HG02623 (cell line): ENCODE data around the gene TRIP4.

Experiments
- ATAC-seq: cut with Tn5 transposase; IDR thresholded peaks from one replicate; pipeline ENCODE4 v1.9.1; 2021; ENCODE audit warnings: moderate library complexity; ENCODE audit not compliant: unreplicated experiment

TRIP4 gene

GRCh38 chr15:64443747-64444621, 56.3 kb downstream of the TRIP4 start:
- ATAC-seq, result peak; percentile 51

GRCh38 chr15:64444836-64445235, 57.2 kb downstream of the TRIP4 start:
- no peak for ATAC-seq

- no peak for ATAC-seq
Measured at GRCh38 chr15:64447536-64448315, 60.1 kb downstream of the TRIP4 start.

- no peak for ATAC-seq
Measured at GRCh38 chr15:64452988-64453688, 65.5 kb downstream of the TRIP4 start.

GRCh38 chr15:64453689-64454037, 66.0 kb downstream of the TRIP4 start:
- ATAC-seq, result no peak

GRCh38 chr15:64454282-64454681, 66.6 kb downstream of the TRIP4 start:
- ATAC-seq, result no peak

GRCh38 chr15:64455961-64456371, 68.3 kb downstream of the TRIP4 start:
- ATAC-seq, result no peak

- ATAC-seq, result no peak
Measured at GRCh38 chr15:64456634-64457108, 69.0 kb downstream of the TRIP4 start.

GRCh38 chr15:64459066-64459781, 71.6 kb downstream of the TRIP4 start:
- no peak for ATAC-seq

- peak; percentile 50 for ATAC-seq
Measured at GRCh38 chr15:64460206-64460723, 72.6 kb downstream of the TRIP4 start, which contains the start of gene ZNF609. ZNF609 (plus strand) TSS chr15:64460578; CDS start chr15:64499420, 38,842 bp downstream.

GRCh38 chr15:64460724-64461720, 73.4 kb downstream of the TRIP4 start:
- ATAC-seq, result no peak

GRCh38 chr15:64461721-64462162, 74.1 kb downstream of the TRIP4 start:
- ATAC-seq, result no peak

- no peak for ATAC-seq
Measured at GRCh38 chr15:64462492-64462891, 74.9 kb downstream of the TRIP4 start.

- ATAC-seq, result no peak
Measured at GRCh38 chr15:64464276-64465005, 76.8 kb downstream of the TRIP4 start.

GRCh38 chr15:64466408-64467141, 78.9 kb downstream of the TRIP4 start:
- ATAC-seq, result no peak

GRCh38 chr15:64472161-64472560, 84.5 kb downstream of the TRIP4 start:
- ATAC-seq, result no peak

GRCh38 chr15:64474846-64475245, 87.2 kb downstream of the TRIP4 start:
- no peak for ATAC-seq

- ATAC-seq, result no peak
Measured at GRCh38 chr15:64476550-64476949, 88.9 kb downstream of the TRIP4 start.
